ENCODE data around the gene FZD2.
"Not testable (repeated sequence)": the region's sequence is repeated elsewhere in the genome, so short reads cannot be mapped to it uniquely, and the experiment has no call there.

The FZD2 gene

GRCh38 chr17:44556832-44557606 lies at the start of gene FZD2:
FZD2 (plus strand) TSS chr17:44557484; CDS start chr17:44557689, 205 bp downstream.
- peak; percentile 63 for DNase-seq

GRCh38 chr17:44511241-44512134 lies 45.8 kb upstream of the FZD2 start:
- DNase-seq, result not testable (repeated sequence)

GRCh38 chr17:44518032-44518431 lies 39.3 kb upstream of the FZD2 start:
- DNase-seq, result no peak

GRCh38 chr17:44522883-44523671 lies 34.2 kb upstream of the FZD2 start:
- no peak for DNase-seq

GRCh38 chr17:44523672-44523972 lies 33.7 kb upstream of the FZD2 start:
- no peak for DNase-seq

GRCh38 chr17:44527102-44527501 lies 30.2 kb upstream of the FZD2 start:
- no peak for DNase-seq

GRCh38 chr17:44527954-44528353 lies 29.3 kb upstream of the FZD2 start:
- no peak for DNase-seq

- no peak for DNase-seq
Observed at GRCh38 chr17:44529864-44530263, 27.4 kb upstream of the FZD2 start.

- no peak for DNase-seq
Observed at GRCh38 chr17:44530896-44531418, 26.3 kb upstream of the FZD2 start.

GRCh38 chr17:44533533-44534246 lies 23.6 kb upstream of the FZD2 start:
- peak; percentile 9 for DNase-seq

- no peak for DNase-seq
Observed at GRCh38 chr17:44536090-44536953, 21.0 kb upstream of the FZD2 start.

- DNase-seq, result not testable (repeated sequence)
Observed at GRCh38 chr17:44537922-44538321, 19.4 kb upstream of the FZD2 start.

GRCh38 chr17:44539673-44540072 lies 17.6 kb upstream of the FZD2 start:
- DNase-seq, result no peak

- no peak for DNase-seq
Observed at GRCh38 chr17:44540246-44541084, 16.8 kb upstream of the FZD2 start.

GRCh38 chr17:44541884-44542581 lies 15.3 kb upstream of the FZD2 start:
- DNase-seq, result no peak

- DNase-seq, result no peak
Observed at GRCh38 chr17:44543213-44543904, 13.9 kb upstream of the FZD2 start.

- DNase-seq, result no peak
Observed at GRCh38 chr17:44543905-44544523, 13.3 kb upstream of the FZD2 start.

Data from NCI-H187 treated with DMSO at 0.1 percent for 48 hours (cell line).